Kidney epithelial cell (primary cell): ENCODE measurements around the gene SRGAP3. TPM values are rescaled to one million over a fixed set of nuclear protein-coding genes. Genes with fewer than 3 reads are reported as not detected.

Source experiments
- DNase-seq: peaks from one replicate; pipeline ENCODE4 v3.0.0-alpha.2; 2010; ENCODE audit warnings: low read depth
- H3K27me3 ChIP-seq: 2 replicates; pipeline ENCODE4 v1.6.0; 2011; ENCODE audit warnings: low read length; ENCODE audit not compliant: control insufficient read depth, insufficient read depth
- H3K36me3 ChIP-seq: 2 replicates; pipeline ENCODE4 v1.5.1; 2011; ENCODE audit warnings: low read length; ENCODE audit not compliant: control insufficient read depth, insufficient read depth
- H3K4me3 ChIP-seq: 2 replicates; pipeline ENCODE4 v1.5.1; 2011; ENCODE audit warnings: low read depth, mild to moderate bottlenecking, control low read depth, low read length
- CTCF ChIP-seq: IDR thresholded peaks from 2 replicates; pipeline ENCODE4 v1.5.1; 2011; ENCODE audit warnings: mild to moderate bottlenecking, moderate library complexity, low read length, control low read depth, inconsistent platforms; ENCODE audit not compliant: insufficient read depth, poor library complexity, severe bottlenecking
- total RNA-seq: library from RNA; depleted of rRNA; stranded (reverse); fragments of >200 nt; gene quantifications from 2 replicates; pipeline ENCODE4 v1.2.3, GENCODE V29; 2015

The SRGAP3 gene
- total RNA-seq, 1 donor from 2014 or later: 4.9 TPM

GRCh38 chr3:9061634-9062033 lies 187.8 kb downstream of the SRGAP3 start:
- no peak for DNase-seq
- TF ChIP-seq CTCF: no peak
- Histone ChIP-seq H3K27me3 (no peaks in the 10 kb centered on the region), H3K4me3 (no peak overlapping the region), H3K36me3 (no peaks in the 10 kb centered on the region)

- DNase-seq: no peak
- H3K36me3 ChIP-seq: no peaks in the 10 kb centered on the region
- H3K27me3 ChIP-seq: no peaks in the 10 kb centered on the region
- no peak overlapping the region for H3K4me3 ChIP-seq
- TF ChIP-seq CTCF: no peak
These were observed 189.7 kb downstream of the SRGAP3 start for GRCh38 chr3:9059489-9060400.

- H3K4me3 ChIP-seq: no peak overlapping the region
- DNase-seq: no peak
- H3K36me3 ChIP-seq: no peaks in the 10 kb centered on the region
- TF ChIP-seq CTCF: no peak
- H3K27me3 ChIP-seq: no peaks in the 10 kb centered on the region
These were observed 192.9 kb downstream of the SRGAP3 start for GRCh38 chr3:9056581-9056980.

- TF ChIP-seq CTCF: no peak
- no peaks in the 10 kb centered on the region for H3K27me3 ChIP-seq
These were observed 201.7 kb downstream of the SRGAP3 start for GRCh38 chr3:9047452-9048346.

GRCh38 chr3:9045371-9045770 lies 204.1 kb downstream of the SRGAP3 start:
- no peaks in the 10 kb centered on the region for H3K27me3 ChIP-seq
- no peak for TF ChIP-seq CTCF
- H3K4me3 ChIP-seq: no peak overlapping the region
- no peaks in the 10 kb centered on the region for H3K36me3 ChIP-seq
- DNase-seq: no peak

More at GRCh38 chr3:9047452-9048346, 201.7 kb downstream of the SRGAP3 start:
- no peaks in the 10 kb centered on the region for H3K36me3 ChIP-seq
- no peak for DNase-seq
- H3K4me3 ChIP-seq: no peak overlapping the region
